Transverse colon (tissue), 4 donors: Measurements from ENCODE around the gene CAMK2D.

Source experiments
- CTCF ChIP-seq, 5 experiments: fragments of 200-600 bp in 3 of 5; fragments of 450-650 bp in 2 of 5; sonication (generic) in 3 of 5; IDR thresholded peaks; 1 replicate in 2 of 5; 2 replicates in 3 of 5; pipeline ENCODE4 v1.5.1; 2016 to 2017; ENCODE audit warnings: antibody characterized with exemption in 5 of 5, inconsistent platforms in 3 of 5, mild to moderate bottlenecking in 2 of 5, moderate library complexity in 1 of 5
- EP300 ChIP-seq: sonication (generic); formaldehyde crosslinking; IDR thresholded peaks from one replicate; pipeline ENCODE4 v1.6.1; 2017; ENCODE audit warnings: antibody characterized with exemption, low read depth
- POLR2A ChIP-seq: fragments of 450-650 bp; IDR thresholded peaks from one replicate; pipeline ENCODE4 v1.6.1; 2016; ENCODE audit warnings: antibody characterized with exemption, mild to moderate bottlenecking, moderate library complexity
- POLR2AphosphoS5 ChIP-seq, 3 donors: sonication (generic); formaldehyde crosslinking; IDR thresholded peaks; one replicate each; pipeline ENCODE4 v1.6.1; 2016; ENCODE audit warnings: antibody characterized with exemption in 3 of 3

DNA sequence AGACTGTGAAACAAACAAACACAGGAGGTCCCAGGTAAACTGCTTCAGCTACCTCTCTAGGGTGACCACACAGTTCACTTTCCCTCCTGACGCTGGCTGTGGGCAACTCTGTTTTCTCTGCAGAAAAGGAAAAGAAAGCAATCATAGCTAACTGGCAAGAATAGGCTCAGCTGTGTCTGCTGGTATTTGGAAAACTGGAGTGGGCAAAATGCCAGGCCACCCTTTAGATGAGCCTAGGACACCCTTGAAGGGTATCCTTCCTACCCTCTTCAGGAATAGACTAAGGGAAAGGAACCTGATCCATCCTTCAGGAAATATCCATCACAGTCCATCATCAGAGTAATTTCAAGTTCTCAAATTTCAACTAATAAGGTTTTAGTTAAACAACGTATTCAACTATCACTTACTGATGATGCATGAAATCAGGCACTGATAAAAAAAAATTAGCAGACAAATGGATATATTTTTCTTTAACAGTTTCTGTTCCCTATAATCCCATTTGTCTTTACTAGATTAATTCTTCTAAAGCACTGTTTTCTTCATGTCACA is 60.9 kb downstream of the CAMK2D start:
- TF ChIP-seq POLR2A (no peak), POLR2AphosphoS5 (IDR thresholded peaks at IDR 0.05) (no peak), CTCF (IDR thresholded peaks at IDR 0.05) (no peak), EP300 (no peak)
